Psoas muscle (tissue), 8 donors: ENCODE results near the gene TMEM190. TPM values are rescaled to one million over a fixed set of nuclear protein-coding genes. Genes with fewer than 3 reads are reported as not detected.
A peak's percentile ranks its signal among the peaks of the same experiment; 100 is the strongest.

Experiments used
- ATAC-seq, 4 donors: fragments of 200-7000 bp; cut with Tn5 transposase; one replicate each; pipeline ENCODE4 v1.9.1; 2020; ENCODE audit warnings: moderate library complexity in 3 of 4, mild to moderate bottlenecking in 2 of 4
- DNase-seq, 2 donors: peaks; one replicate each; pipeline ENCODE4 v3.0.0-alpha.2; 2020
- H3K27ac ChIP-seq: fragments of 200-600 bp; one replicate; pipeline ENCODE4 v1.8.0; 2022
- H3K27me3 ChIP-seq, 3 donors: fragments of 200-600 bp in 1 of 3; one replicate each; pipeline versions ENCODE4 v1.6.1 to v1.8.0; 2013 to 2022; ENCODE audit warnings: low read length in 2 of 3, mild to moderate bottlenecking in 2 of 3, moderate library complexity in 1 of 3; ENCODE audit not compliant: insufficient read depth in 3 of 3
- H3K36me3 ChIP-seq, 2 donors: fragments of 200-600 bp in 1 of 2; one replicate each; pipeline versions ENCODE4 v1.6.1 to v1.8.0; 2013 to 2022; ENCODE audit warnings: low read depth in 1 of 2, mild to moderate bottlenecking in 1 of 2, moderate library complexity in 1 of 2; ENCODE audit not compliant: insufficient read depth in 1 of 2
- H3K4me1 ChIP-seq: fragments of 200-600 bp; one replicate; pipeline ENCODE4 v1.8.0; 2022
- H3K4me3 ChIP-seq: fragments of 200-600 bp; one replicate; pipeline ENCODE4 v1.8.0; 2022; ENCODE audit warnings: mild to moderate bottlenecking
- H3K9me3 ChIP-seq: fragments of 200-600 bp; one replicate; pipeline ENCODE4 v1.8.0; 2022
- WGBS, 3 donors: extraction: QIAGEN DNeasy Blood & Tissue Kit; methylation state at CpG; one replicate each; pipeline versions ENCODE4 v1.1.6 to v1.1.7; 2013; 5-methylcytosine and 5-hydroxymethylcytosine counted together
- intact Hi-C, 2 donors: fragments of 100-400 bp; cut with DNase I; formaldehyde crosslinking; loops; one replicate each; pipeline versions ENCODE4 v1.11.0 to v1.14.2; 2022
- polyA plus RNA-seq, 3 donors: library from polyadenylated mRNA; stranded (reverse); fragments of 200-250 nt; gene quantifications; one replicate each; pipeline ENCODE4 v1.2.3, GENCODE V29; 2013
- total RNA-seq, 4 donors: library from RNA; stranded (reverse); fragmentation: NEBNext Ultra II Directional in 2 of 4; extraction: Animal tissue kit (Norgen Biotek cat#: 25700) in 2 of 4; gene quantifications; one replicate each; pipeline versions ENCODE4 v1.2.1 to v1.2.4, GENCODE V29; 2021 to 2023
- TF ChIP-seq, protein P1 (sequence below): fragments of 200-600 bp; IDR thresholded peaks from one replicate; pipeline ENCODE4 v1.8.0; 2022; ENCODE audit warnings: antibody characterized with exemption
- donor health status: healthy with polysubstance abuse.
- donor health status: DM: no; HTN: no; CAD: no; lungs with moderate emphysema.
- donor health status: Bipolar disorder and iron deficiency.
- donor health status: healthy.
- donor health status: DM: yes; HTN: yes; CAD: no.
- donor health status: DM: no; HTN: no; CAD: no.
- donor health status: DM: no; HTN: no; CAD: no.
- donor health status: DM: yes; HTN: yes; CAD: no.

TMEM190 gene
- total and polyA plus RNA-seq, 7 donors: not detected

DNA sequence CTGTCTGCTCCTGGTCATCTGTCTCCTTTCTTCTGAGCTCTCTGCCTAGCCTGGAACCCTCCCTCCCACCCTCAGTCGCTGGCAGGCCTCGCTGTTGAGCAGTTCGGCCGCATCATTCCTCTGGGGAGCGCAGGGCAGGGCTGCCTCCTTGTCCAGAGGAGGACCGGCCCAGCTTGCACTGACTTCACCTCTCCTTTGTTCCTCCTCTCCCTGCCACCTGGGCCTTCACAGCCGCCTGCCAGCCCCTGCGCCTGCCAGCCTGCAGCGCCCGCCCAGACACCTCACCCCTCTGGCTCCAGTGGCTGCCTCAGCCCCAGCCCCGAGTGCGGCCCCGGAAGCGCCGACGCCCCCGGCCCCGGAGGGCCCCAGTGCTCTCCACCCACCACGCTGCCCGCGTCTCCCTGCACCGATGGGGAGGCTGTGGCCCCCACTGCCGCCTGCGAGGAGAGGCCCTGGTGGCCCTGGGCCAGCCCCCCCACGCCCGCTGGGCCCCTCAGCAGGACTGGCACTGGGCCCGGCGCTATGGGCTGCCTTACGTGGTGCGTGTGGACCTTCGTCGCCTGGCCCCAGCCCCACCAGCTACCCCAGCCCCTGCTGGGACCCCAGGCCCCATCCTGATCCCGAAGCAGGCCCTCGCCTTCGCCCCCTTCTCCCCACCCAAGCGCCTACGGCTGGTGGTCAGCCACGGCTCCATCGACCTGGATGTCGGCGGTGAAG is 29.7 kb upstream of the TMEM190 start:
- Histone ChIP-seq H3K27ac (no peak overlapping the region), H3K9me3 (no peaks in the 10 kb centered on the region), H3K27me3 (peaks cover 0 to 8% (median 0%) of the 10 kb centered on the region in 3 donors), H3K4me3 (no peak overlapping the region), H3K36me3 (peaks cover 0 to 30% of the 10 kb centered on the region in 2 donors), H3K4me1 (no peaks in the 10 kb centered on the region)
- ATAC-seq (peak in 1 of 4 donors; percentile 17), DNase-seq (peak in 1 of 2 donors; percentile 66)
- 83 to 86% (median 85%) methylated on average over 34 to 41 of the region's 41 CpGs for WGBS, 3 donors
- intact Hi-C loops: no loop called here
- TF ChIP-seq, protein P1, sequence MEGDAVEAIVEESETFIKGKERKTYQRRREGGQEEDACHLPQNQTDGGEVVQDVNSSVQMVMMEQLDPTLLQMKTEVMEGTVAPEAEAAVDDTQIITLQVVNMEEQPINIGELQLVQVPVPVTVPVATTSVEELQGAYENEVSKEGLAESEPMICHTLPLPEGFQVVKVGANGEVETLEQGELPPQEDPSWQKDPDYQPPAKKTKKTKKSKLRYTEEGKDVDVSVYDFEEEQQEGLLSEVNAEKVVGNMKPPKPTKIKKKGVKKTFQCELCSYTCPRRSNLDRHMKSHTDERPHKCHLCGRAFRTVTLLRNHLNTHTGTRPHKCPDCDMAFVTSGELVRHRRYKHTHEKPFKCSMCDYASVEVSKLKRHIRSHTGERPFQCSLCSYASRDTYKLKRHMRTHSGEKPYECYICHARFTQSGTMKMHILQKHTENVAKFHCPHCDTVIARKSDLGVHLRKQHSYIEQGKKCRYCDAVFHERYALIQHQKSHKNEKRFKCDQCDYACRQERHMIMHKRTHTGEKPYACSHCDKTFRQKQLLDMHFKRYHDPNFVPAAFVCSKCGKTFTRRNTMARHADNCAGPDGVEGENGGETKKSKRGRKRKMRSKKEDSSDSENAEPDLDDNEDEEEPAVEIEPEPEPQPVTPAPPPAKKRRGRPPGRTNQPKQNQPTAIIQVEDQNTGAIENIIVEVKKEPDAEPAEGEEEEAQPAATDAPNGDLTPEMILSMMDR: no peak

DNA sequence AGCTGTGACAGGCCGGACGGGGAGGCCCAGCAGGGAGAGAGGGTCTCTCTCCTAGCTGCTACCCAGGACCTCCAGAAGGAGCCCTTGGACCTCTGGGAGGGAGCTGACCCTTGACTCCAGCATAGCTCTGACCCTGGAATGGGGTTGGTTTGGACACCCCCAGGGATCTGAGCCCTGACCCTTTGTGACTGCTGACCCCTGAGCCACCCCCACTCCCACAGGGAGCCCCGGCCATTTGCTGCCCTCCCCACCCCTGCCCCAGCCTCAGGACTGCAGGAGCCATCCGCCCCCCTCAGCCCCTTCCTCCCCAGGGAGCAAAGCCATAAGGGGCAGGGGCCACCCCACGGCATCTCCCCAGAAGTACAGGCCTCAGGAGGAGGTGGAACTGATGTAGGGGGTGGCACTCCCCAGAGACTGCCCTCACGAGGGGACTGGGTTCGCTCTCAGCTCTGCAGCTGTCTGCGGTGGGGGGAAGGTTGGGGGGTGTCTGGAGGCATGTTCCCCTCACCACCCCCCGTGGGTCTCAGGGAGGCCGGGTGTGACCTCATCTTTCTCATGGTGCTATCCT is 29.1 kb upstream of the TMEM190 start:
- intact Hi-C loops: no loop called here
- 77 to 79% (median 77%) methylated on average over 9 to 10 of the region's 10 CpGs for WGBS, 3 donors

DNA sequence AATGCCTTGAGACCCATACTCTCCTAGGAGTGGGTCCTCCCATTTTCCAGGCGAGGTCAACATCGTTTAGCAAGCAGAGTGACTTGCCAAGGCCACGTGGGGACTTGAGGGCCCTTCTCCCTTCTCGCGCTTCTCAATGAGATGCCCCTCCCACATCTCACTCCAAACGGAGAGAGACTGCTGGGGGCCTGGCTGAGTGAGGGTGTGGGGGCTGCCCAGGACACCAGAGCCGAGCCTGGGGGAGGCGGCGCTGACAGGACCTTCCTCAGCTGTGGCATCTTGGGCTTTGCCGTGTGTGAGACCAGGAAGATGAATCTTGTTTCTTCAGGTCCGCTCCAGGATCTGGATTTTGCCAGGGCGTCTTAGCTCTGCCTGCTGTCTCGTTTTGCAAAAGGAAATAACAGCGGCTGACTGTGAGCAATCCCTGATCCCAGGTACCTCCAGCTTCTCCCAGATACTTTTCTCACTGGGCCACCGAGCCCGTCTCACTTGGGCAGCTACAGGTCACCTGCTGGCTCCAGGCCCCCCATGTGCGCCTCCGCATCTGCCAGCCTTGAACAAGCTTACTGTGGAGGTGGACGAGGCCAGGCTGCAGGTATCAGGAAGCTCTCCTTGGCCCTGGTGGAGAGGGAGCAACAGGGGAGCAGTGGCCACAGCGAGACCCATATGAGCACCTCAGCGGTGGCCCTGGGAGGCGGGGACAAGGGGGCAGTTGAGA is 28.1 kb upstream of the TMEM190 start:
- ATAC-seq: no peak
- peaks cover 0 to 18% of the 10 kb centered on the region in 2 donors for H3K36me3 ChIP-seq
- intact Hi-C loops: no loop called here
- peaks cover 0 to 24% (median 10%) of the 10 kb centered on the region in 3 donors for H3K27me3 ChIP-seq
- DNase-seq: no peak
- WGBS, 3 donors: 74 to 80% (median 77%) methylated on average over 22 of the region's 22 CpGs
- peaks cover 3% of the 10 kb centered on the region for H3K4me1 ChIP-seq
- H3K9me3 ChIP-seq: no peaks in the 10 kb centered on the region
- TF ChIP-seq, protein P1: no peak
- no peak overlapping the region for H3K27ac ChIP-seq
- no peak overlapping the region for H3K4me3 ChIP-seq

More for the DNA sequence above, 29.1 kb upstream of the TMEM190 start:
- H3K27ac ChIP-seq: no peak overlapping the region
- no peak for DNase-seq
- H3K9me3 ChIP-seq: no peaks in the 10 kb centered on the region
- peaks cover 0 to 15% (median under 1%) of the 10 kb centered on the region in 3 donors for H3K27me3 ChIP-seq
- TF ChIP-seq, protein P1: no peak
- no peak overlapping the region for H3K4me3 ChIP-seq
- no peak for ATAC-seq
- H3K4me1 ChIP-seq: no peaks in the 10 kb centered on the region
- peaks cover 0 to 26% of the 10 kb centered on the region in 2 donors for H3K36me3 ChIP-seq

DNA sequence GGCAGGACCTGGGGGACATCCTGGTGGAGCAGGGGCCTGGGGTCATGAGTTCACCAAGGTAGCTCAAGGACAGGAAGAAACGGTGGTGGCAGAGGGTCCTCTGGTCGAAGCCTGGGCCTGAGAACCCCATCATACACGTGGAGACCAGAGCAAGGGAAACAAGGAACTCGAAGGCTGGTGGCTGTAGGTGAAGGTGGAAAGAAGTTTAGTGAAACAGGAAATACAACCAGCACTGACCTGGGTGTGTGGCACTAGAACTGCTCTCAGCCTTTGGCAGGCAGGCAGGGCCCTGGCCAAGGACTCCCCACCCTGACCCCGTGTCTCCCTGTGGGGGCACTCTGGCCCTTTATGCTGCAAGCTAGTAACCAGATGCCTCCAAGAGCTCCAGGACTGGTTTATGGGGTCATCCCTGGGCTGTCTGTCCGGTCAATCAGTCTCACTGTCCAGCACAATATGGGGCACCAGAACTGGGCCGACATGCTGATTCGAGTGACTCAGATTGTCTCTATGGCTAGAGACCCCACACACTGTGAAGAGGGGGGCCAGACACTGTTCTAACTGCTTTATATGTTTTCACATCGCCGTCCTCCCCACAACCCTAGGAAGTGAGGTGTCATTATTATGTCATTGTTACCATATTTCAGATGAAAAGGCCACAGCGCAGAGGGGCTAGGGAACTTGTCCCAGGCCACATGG is 25.9 kb upstream of the TMEM190 start:
- Histone ChIP-seq H3K4me3 (no peak overlapping the region), H3K4me1 (peaks cover 5% of the 10 kb centered on the region), H3K27ac (no peak overlapping the region), H3K9me3 (no peaks in the 10 kb centered on the region), H3K27me3 (peaks cover 0 to 41% (median 15%) of the 10 kb centered on the region in 3 donors), H3K36me3 (peaks cover 0 to 11% of the 10 kb centered on the region in 2 donors)
- 60 to 64% (median 61%) methylated on average over 11 of the region's 11 CpGs for WGBS, 3 donors
- ATAC-seq: no peak
- TF ChIP-seq, protein P1: no peak
- intact Hi-C loops: no loop called here
- no peak for DNase-seq
